ENCODE results near the gene HK1. TPM values are rescaled to one million over a fixed set of nuclear protein-coding genes. Genes with fewer than 3 reads are reported as not detected.
A peak's percentile ranks its signal among the peaks of the same experiment; 100 is the strongest.

HK1 gene
- total and polyA plus RNA-seq, 2 donors (not counting 1 experiment from before 2014, with no cell fraction given), result 60.6 to 172 TPM

DNA sequence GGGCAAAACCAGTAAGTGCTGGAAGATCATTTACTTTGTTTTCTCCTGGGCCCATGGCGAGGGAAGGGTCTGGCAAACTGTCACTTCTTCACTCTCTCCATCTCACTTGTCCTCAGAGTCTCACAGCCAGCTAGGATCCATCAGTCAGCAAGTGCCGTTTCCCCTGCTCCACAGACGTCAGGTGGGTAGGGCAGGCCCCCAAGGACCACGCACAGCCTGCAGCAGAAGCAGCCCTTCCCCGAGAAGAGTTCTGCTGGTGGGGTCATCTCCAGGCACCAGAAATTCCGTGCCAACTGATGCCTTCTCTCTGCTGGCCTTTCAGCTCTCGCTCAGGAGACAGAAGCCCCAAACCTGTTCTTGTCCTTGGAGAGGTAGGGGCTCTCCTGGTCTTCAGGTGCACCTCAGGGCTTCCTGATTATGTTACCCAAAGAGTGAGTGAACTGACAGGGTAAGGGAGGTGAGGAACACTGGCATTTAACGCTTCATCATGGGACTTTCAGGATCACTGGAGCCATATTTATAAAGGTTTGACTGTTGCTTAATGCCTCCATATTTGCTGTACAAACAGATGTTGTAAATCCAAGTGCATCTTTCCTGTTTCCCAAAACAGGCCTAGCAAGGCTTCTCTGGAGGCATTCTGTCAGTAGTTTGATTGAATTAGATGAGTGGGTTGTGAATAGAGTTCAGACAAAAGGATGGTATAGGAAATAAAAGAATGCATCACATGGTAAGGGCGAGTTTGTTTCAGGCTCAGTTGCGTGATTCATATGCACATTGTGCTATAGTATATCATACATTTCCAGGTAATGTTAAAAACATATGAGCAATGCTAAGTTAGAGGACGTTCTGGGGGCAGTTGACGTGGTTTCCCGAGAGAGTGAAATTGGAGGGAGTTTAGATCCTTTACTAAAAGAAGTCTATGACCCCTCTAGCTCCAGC lies 159.3 kb downstream of the HK1 start:
- Histone ChIP-seq H3K4me1 (ENCODE audit: control insufficient read depth, extremely low read depth, insufficient read depth, low read length) (no peaks in the 10 kb centered on the region), H3K27me3 (ENCODE audit: control insufficient read depth, insufficient read depth, low read length) (peaks cover 5% of the 10 kb centered on the region), H3K4me3 (replicated peaks in 1 of 4; ENCODE audit: control extremely low read depth in 1 of 4, insufficient read depth in 1 of 4, low read depth in 3 of 4, low read length in 4 of 4) (no peak overlapping the region), H2AFZ (ENCODE audit: low read length) (no peak overlapping the region), H3K79me2 (ENCODE audit: control insufficient read depth, insufficient read depth, low read length) (no peaks in the 10 kb centered on the region), H3K9ac (ENCODE audit: insufficient read depth, low read length) (no peak overlapping the region), H4K20me1 (ENCODE audit: control insufficient read depth, extremely low read depth, insufficient read depth, low read length) (no peaks in the 10 kb centered on the region), H3K36me3 (ENCODE audit: control insufficient read depth, insufficient read depth, low read length) (no peaks in the 10 kb centered on the region), H3K27ac (ENCODE audit: insufficient read depth, low read length) (no peak overlapping the region), H3K9me3 (ENCODE audit: control insufficient read depth, insufficient read depth, low read depth, low read length) (no peaks in the 10 kb centered on the region), H3K4me2 (ENCODE audit: extremely low read depth, insufficient read depth, low read length) (no peak overlapping the region)
- no peak for DNase-seq (ENCODE audit: low read depth in 2 of 2)
- TF ChIP-seq EZH2 (IDR thresholded peaks at IDR 0.05; ENCODE audit: low read length, missing control alignments), result no peak
- TF ChIP-seq, protein P1, sequence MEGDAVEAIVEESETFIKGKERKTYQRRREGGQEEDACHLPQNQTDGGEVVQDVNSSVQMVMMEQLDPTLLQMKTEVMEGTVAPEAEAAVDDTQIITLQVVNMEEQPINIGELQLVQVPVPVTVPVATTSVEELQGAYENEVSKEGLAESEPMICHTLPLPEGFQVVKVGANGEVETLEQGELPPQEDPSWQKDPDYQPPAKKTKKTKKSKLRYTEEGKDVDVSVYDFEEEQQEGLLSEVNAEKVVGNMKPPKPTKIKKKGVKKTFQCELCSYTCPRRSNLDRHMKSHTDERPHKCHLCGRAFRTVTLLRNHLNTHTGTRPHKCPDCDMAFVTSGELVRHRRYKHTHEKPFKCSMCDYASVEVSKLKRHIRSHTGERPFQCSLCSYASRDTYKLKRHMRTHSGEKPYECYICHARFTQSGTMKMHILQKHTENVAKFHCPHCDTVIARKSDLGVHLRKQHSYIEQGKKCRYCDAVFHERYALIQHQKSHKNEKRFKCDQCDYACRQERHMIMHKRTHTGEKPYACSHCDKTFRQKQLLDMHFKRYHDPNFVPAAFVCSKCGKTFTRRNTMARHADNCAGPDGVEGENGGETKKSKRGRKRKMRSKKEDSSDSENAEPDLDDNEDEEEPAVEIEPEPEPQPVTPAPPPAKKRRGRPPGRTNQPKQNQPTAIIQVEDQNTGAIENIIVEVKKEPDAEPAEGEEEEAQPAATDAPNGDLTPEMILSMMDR (conservative IDR thresholded peaks at IDR 0.05 in 1 of 2, IDR thresholded peaks at IDR 0.05 in 1 of 2; ENCODE audit: low read depth in 1 of 2, low read length in 2 of 2), result no peak

DNA sequence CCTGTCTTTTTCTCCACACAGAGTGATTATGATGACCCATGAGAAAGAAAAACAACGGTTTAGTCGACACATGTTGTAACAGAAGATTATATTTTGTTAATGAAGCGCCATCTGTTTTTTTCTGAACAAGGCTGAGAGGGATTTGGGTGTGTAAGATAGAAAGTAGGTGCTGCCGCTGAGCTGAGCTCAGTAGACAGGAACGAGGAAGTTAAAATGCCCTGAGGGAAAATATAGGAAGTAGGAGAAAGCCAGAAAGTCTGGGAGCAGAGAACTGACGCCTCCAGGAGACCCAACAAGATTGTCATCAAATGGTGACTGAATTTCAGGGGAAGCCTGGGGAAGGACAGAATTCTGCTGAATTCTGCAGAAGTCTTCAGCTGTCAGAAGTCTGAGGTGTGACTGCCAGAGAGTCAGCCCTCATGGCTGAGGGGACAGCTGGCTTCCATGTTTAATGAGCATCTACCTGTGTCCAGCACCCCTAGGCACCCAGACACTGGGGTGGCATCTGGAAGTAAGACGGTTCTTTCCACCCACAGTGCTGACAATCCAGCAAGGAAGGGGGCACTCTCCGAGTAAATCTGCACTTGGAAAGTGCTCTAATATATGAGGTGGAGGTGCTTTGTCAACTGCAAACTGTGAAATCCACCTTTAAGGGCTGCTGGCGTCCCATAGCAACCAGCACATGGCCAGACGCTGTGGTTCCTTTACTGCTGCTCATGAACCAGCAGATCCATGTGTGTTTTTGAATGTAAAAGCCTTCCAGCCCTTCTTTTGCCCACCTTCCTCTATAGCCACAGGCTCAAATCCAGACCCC lies 160.4 kb downstream of the HK1 start:
- Histone ChIP-seq H3K4me1 (ENCODE audit: control insufficient read depth, extremely low read depth, insufficient read depth, low read length) (no peaks in the 10 kb centered on the region), H3K9me3 (ENCODE audit: control insufficient read depth, insufficient read depth, low read depth, low read length) (no peaks in the 10 kb centered on the region), H3K79me2 (ENCODE audit: control insufficient read depth, insufficient read depth, low read length) (no peaks in the 10 kb centered on the region), H3K27ac (ENCODE audit: insufficient read depth, low read length) (no peak overlapping the region), H3K36me3 (ENCODE audit: control insufficient read depth, insufficient read depth, low read length) (no peaks in the 10 kb centered on the region), H3K4me3 (replicated peaks in 1 of 4; ENCODE audit: control extremely low read depth in 1 of 4, insufficient read depth in 1 of 4, low read depth in 3 of 4, low read length in 4 of 4) (no peak overlapping the region), H3K4me2 (ENCODE audit: extremely low read depth, insufficient read depth, low read length) (peak overlapping the region; percentile 33), H3K27me3 (ENCODE audit: control insufficient read depth, insufficient read depth, low read length) (peaks cover 5% of the 10 kb centered on the region), H4K20me1 (ENCODE audit: control insufficient read depth, extremely low read depth, insufficient read depth, low read length) (no peaks in the 10 kb centered on the region), H3K9ac (ENCODE audit: insufficient read depth, low read length) (no peak overlapping the region), H2AFZ (ENCODE audit: low read length) (no peak overlapping the region)
- TF ChIP-seq, protein P1 (conservative IDR thresholded peaks at IDR 0.05 in 1 of 2, IDR thresholded peaks at IDR 0.05 in 1 of 2; ENCODE audit: low read depth in 1 of 2, low read length in 2 of 2), result no peak
- no peak for TF ChIP-seq EZH2 (IDR thresholded peaks at IDR 0.05; ENCODE audit: low read length, missing control alignments)
- peak in 1 of 2 donors; percentile 8 for DNase-seq (ENCODE audit: low read depth in 2 of 2)

DNA sequence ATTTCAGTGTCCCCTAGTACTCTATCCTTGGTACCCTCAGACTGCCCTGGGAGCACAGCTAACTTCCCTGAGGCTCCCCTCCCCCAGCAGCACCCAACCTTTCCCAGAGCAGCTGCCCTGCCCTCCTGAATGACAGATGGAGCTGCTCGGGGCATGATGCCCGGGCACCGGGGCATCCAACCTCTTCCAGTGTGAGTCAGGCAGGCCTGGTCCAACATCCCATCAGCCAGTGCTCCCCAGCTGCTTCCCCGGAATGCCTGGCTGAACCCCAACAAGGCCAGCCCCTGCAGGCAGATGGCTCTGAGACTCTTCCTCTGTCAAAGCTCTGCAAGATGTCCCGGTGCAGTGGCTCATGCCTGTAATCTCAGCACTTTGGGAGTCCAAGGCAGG lies 161.0 kb downstream of the HK1 start:
- Histone ChIP-seq H3K4me2 (ENCODE audit: extremely low read depth, insufficient read depth, low read length) (no peak overlapping the region), H3K36me3 (ENCODE audit: control insufficient read depth, insufficient read depth, low read length) (no peaks in the 10 kb centered on the region), H3K79me2 (ENCODE audit: control insufficient read depth, insufficient read depth, low read length) (no peaks in the 10 kb centered on the region), H3K9me3 (ENCODE audit: control insufficient read depth, insufficient read depth, low read depth, low read length) (no peaks in the 10 kb centered on the region), H2AFZ (ENCODE audit: low read length) (no peak overlapping the region), H4K20me1 (ENCODE audit: control insufficient read depth, extremely low read depth, insufficient read depth, low read length) (no peaks in the 10 kb centered on the region), H3K27ac (ENCODE audit: insufficient read depth, low read length) (no peak overlapping the region), H3K4me3 (replicated peaks in 1 of 4; ENCODE audit: control extremely low read depth in 1 of 4, insufficient read depth in 1 of 4, low read depth in 3 of 4, low read length in 4 of 4) (no peak overlapping the region), H3K27me3 (ENCODE audit: control insufficient read depth, insufficient read depth, low read length) (peaks cover 5% of the 10 kb centered on the region), H3K9ac (ENCODE audit: insufficient read depth, low read length) (no peak overlapping the region), H3K4me1 (ENCODE audit: control insufficient read depth, extremely low read depth, insufficient read depth, low read length) (no peaks in the 10 kb centered on the region)
- TF ChIP-seq, protein P1 (conservative IDR thresholded peaks at IDR 0.05 in 1 of 2, IDR thresholded peaks at IDR 0.05 in 1 of 2; ENCODE audit: low read depth in 1 of 2, low read length in 2 of 2), result no peak
- TF ChIP-seq EZH2 (IDR thresholded peaks at IDR 0.05; ENCODE audit: low read length, missing control alignments), result no peak
- no peak for DNase-seq (ENCODE audit: low read depth in 2 of 2)
